Measurements from ENCODE around the gene UCP3.

The UCP3 gene

DNA sequence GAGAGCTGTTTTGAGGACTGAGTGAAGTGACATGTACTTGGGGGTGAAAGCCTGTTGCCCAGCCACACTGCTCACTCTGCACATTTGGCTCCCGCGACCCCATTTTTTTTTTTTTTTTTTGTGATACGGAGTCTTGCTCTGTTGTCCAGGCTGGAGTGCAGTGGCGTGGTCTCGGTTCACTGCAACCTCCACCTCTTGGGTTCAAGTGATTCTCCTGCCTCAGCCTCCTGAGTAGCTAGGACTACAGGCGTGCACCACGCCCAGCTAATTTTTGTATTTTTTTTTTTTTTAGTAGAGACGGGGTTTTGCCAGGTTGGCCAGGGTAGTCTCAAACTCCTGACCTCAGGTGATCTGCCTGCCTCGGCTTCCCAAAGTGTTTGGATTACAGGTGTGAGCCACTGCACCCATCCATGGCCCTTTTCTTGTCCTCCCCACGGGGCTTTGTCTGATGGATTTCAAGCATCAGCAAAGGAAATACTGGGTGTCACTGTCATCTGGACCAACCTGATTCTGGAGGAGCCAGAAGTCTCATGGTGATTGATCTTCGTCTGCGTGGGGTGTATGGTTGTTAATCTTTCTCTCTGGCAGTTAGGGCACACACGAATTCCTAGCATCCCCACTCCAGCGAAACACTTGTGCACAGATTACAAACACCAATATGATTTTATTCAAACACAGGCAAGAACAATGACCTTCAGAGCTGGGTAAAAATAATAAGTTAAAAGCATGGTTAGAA, 3.4 kb upstream of the UCP3 start:
- no peak overlapping the region for H3K4me3 ChIP-seq (ENCODE audit: control insufficient read depth, low read depth, low read length)
- no peak for DNase-seq (ENCODE audit: low read depth)
- TF ChIP-seq, protein P1, sequence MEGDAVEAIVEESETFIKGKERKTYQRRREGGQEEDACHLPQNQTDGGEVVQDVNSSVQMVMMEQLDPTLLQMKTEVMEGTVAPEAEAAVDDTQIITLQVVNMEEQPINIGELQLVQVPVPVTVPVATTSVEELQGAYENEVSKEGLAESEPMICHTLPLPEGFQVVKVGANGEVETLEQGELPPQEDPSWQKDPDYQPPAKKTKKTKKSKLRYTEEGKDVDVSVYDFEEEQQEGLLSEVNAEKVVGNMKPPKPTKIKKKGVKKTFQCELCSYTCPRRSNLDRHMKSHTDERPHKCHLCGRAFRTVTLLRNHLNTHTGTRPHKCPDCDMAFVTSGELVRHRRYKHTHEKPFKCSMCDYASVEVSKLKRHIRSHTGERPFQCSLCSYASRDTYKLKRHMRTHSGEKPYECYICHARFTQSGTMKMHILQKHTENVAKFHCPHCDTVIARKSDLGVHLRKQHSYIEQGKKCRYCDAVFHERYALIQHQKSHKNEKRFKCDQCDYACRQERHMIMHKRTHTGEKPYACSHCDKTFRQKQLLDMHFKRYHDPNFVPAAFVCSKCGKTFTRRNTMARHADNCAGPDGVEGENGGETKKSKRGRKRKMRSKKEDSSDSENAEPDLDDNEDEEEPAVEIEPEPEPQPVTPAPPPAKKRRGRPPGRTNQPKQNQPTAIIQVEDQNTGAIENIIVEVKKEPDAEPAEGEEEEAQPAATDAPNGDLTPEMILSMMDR (conservative IDR thresholded peaks at IDR 0.05; ENCODE audit: control insufficient read depth, insufficient read depth, low read depth, low read length), result no peak

DNA sequence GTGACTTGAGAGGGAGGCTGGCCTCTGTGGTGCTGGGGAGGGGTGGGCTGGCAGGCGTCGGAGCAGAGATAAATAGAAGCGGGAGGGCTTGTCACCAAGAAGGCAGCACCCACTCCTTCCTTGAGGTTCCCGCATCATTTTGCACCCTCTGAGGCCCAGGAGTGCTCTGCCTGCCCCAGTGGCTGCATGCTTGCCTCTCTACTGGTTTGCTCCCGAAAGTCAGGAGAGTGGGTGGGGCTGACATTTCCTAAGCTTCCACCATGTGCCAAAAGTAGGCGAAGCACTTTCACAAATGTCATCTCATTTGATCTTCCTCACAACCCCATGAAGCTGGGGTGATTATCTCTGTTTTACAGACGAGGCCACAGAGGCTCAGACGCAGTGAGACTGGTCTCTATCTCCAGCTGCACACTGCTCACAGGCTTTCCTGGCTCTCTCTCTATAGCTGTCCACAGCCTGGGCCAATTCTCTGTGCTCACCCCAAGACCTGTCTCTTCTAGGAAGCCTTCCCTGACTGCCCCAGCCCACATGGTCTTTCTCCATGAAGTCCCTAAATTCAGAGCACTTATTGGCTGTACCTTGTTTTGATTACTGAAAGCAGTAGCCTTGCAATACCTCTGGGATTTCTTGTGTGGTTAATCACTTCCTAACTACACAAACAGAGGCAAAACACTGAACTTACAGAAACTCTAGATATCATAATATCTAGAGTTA, 2.6 kb upstream of the UCP3 start:
- TF ChIP-seq, protein P1 (conservative IDR thresholded peaks at IDR 0.05; ENCODE audit: control insufficient read depth, insufficient read depth, low read depth, low read length), result no peak
- DNase-seq (ENCODE audit: low read depth), result peak; percentile 77
- no peak overlapping the region for H3K4me3 ChIP-seq (ENCODE audit: control insufficient read depth, low read depth, low read length)

DNA sequence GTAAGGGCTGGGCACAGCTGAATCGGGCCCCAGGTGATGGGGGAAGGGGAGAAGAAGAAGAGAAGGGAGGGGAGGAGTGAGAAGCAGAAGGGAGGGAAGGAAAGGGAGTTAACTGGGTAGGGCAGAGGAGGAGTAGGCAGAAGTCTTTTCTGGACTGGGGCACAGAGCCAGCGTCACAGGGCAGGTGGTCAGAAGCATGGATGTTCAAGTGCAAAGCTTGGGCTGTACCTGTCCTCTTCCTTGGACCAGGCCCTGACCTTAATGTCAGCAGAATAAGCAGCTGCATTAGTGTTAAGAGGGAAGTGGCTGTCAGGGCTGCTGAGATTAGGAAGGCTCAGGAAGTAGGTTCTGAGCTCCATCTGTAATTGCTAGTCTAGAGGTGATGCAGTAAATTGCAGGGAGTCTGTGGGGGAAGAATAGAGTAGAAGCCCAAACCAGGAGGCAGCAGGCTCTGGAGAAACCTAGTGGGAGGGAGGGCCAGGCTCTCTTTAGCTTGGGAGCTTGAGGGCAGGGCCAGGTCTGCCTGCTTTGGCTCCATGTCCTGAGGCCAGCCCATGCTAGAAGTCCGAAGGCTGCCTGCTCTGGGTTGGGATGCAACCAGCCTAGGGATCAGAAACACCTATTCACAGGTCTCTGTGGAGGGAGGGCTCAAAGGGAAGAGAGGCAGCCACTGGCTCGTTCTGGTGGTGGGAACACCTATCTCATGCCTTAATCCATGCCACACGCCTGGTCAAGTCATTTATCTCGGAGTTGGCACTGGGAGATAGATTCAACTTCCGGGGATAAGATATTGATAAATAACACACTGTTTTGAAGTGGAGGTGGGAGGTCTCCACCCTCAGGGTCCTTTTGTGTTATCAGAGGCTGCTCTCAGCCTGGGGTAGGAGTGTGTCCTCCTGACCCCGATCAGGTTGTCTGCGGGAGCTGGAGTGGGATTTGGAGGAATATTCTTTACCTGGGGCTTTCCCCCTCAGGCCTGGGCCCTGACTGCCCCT, 1.7 kb upstream of the UCP3 start:
- no peak for DNase-seq (ENCODE audit: low read depth)
- TF ChIP-seq, protein P1 (conservative IDR thresholded peaks at IDR 0.05; ENCODE audit: control insufficient read depth, insufficient read depth, low read depth, low read length), result no peak
- no peak overlapping the region for H3K4me3 ChIP-seq (ENCODE audit: control insufficient read depth, low read depth, low read length)

DNA sequence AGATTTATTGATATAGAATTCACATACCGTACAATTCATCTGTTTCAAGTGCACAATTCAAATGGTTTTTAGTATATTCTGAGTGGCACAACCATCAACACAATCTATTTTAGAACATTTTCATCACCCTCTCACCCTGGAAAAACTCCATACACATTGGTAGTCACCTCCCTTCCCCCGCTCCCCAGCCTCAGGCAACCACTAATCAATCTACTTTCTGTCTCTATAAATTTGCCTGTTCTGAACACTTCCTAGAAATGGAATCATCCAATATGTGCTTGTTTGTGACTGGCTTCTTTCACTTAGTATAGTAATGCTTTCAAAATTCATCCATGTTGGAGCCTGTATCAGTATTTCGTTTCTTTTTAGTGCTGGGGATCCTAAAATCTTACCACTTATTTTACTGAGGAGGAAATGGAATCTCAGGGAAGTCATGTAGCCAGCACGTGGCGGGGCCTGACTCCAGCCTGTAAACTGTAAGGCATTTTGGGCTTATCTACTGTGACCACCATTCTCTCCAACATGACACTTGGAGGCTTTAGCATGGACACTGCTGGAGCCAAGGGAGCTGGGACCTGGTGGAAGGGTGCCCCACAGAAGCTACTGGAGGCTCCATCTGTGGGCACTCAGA, 905 bp upstream of the UCP3 start:
- no peak overlapping the region for H3K4me3 ChIP-seq (ENCODE audit: control insufficient read depth, low read depth, low read length)
- DNase-seq (ENCODE audit: low read depth), result no peak
- TF ChIP-seq, protein P1 (conservative IDR thresholded peaks at IDR 0.05; ENCODE audit: control insufficient read depth, insufficient read depth, low read depth, low read length), result no peak

DNA sequence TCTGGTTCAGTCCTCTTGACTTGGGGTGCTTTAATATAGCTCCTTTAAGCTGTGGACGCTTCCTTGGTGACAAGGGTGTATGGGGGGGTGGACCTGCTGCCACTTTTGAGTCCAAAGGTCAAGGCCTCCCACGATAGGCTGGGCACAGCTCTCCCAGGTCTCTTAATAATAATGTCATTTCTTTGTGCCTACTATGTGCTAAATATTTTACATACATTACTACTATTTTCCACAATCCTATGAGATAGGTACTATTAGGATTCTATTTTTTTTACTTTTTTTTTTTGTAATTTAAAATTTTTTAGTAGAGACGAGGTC, 304 bp upstream of the UCP3 start:
- no peak for DNase-seq (ENCODE audit: low read depth)
- H3K4me3 ChIP-seq (ENCODE audit: control insufficient read depth, low read depth, low read length), result no peak overlapping the region
- TF ChIP-seq, protein P1 (conservative IDR thresholded peaks at IDR 0.05; ENCODE audit: control insufficient read depth, insufficient read depth, low read depth, low read length), result no peak
